OCI-LY7 (cell line): Measurements from ENCODE around the gene IFFO2. TPM values are rescaled to one million over a fixed set of nuclear protein-coding genes. Genes with fewer than 3 reads are reported as not detected.

Experiments
- BruUV-seq: library from RNA; stranded (reverse); fragments of 400-500 nt; replicated peaks from 2 replicates; lab custom pipeline; 2021; lab: Mats Ljungman, UMichigan
- CTCF ChIA-PET: fragments of 300-600 bp; sonication (Branson Sonifier 250); formaldehyde crosslinking; loops from one replicate; lab custom pipeline; 2022; ENCODE audit warnings: antibody characterized with exemption; ENCODE audit not compliant: unreplicated experiment; lab: Charles Lee
- POLR2A ChIA-PET: fragments of 300-600 bp; sonication (Branson Sonifier 250); formaldehyde crosslinking; loops from one replicate; lab custom pipeline; 2022; ENCODE audit warnings: antibody characterized with exemption; lab: Charles Lee
- DNase-seq: peaks from one replicate; pipeline ENCODE4 v3.0.0-alpha.2; 2015; ENCODE audit warnings: low spot score
- H2AFZ ChIP-seq: fragments of 200-600 bp; sonication (generic), shearing (Covaris generic); 2 replicates; pipeline ENCODE4 v1.6.1; 2014; ENCODE audit warnings: mild to moderate bottlenecking, antibody characterized with exemption, low read length, moderate library complexity
- H3K27ac ChIP-seq: fragments of 200-600 bp; sonication (generic); 2 replicates; pipeline ENCODE4 v1.5.1; 2014; ENCODE audit warnings: mixed run types, low read depth, mild to moderate bottlenecking, moderate library complexity, low read length, inconsistent platforms; ENCODE audit not compliant: poor library complexity, severe bottlenecking
- H3K36me3 ChIP-seq: fragments of 200-600 bp; sonication (generic); 2 replicates; pipeline ENCODE4 v1.6.1; 2014; ENCODE audit warnings: mild to moderate bottlenecking, antibody characterized with exemption, low read length, moderate library complexity, mixed read lengths; ENCODE audit not compliant: insufficient read depth
- H3K4me1 ChIP-seq: fragments of 200-600 bp; sonication (generic); 2 replicates; pipeline ENCODE4 v1.5.1; 2014; ENCODE audit warnings: mild to moderate bottlenecking, low read length; ENCODE audit not compliant: insufficient read depth, poor library complexity, severe bottlenecking
- H3K4me2 ChIP-seq: fragments of 200-600 bp; sonication (generic); 2 replicates; pipeline ENCODE4 v1.6.1; 2014; ENCODE audit warnings: mild to moderate bottlenecking, low read length
- H3K4me3 ChIP-seq: fragments of 200-600 bp; sonication (generic); 2 replicates; pipeline ENCODE4 v1.5.1; 2014; ENCODE audit warnings: mild to moderate bottlenecking, low read depth, low read length; ENCODE audit not compliant: poor library complexity, severe bottlenecking
- H3K79me2 ChIP-seq: fragments of 200-600 bp; sonication (generic); 2 replicates; pipeline ENCODE4 v1.6.1; 2016; ENCODE audit warnings: low read depth, mild to moderate bottlenecking, low read length, moderate library complexity, mixed read lengths; ENCODE audit not compliant: insufficient read depth
- H3K9me2 ChIP-seq: fragments of 200-600 bp; sonication (generic); 2 replicates; pipeline ENCODE4 v1.6.1; 2016; ENCODE audit warnings: mild to moderate bottlenecking, low read length, mixed read lengths; ENCODE audit not compliant: insufficient read depth
- H3K9me3 ChIP-seq: fragments of 200-600 bp; sonication (generic); 2 replicates; pipeline ENCODE4 v1.6.1; 2014; ENCODE audit warnings: mild to moderate bottlenecking, mixed run types, low read length, mixed read lengths
- H4K20me1 ChIP-seq: fragments of 200-600 bp; sonication (generic); 2 replicates; pipeline ENCODE4 v1.6.1; 2014; ENCODE audit warnings: mild to moderate bottlenecking, antibody characterized with exemption, low read length, moderate library complexity, mixed read lengths; ENCODE audit not compliant: insufficient read depth
- EZH2phosphoT487 ChIP-seq: fragments of 200-600 bp; sonication (generic); IDR thresholded peaks from 2 replicates; pipeline ENCODE4 v1.6.1; 2018; ENCODE audit warnings: low read depth, borderline replicate concordance, mild to moderate bottlenecking, mixed run types, antibody characterized with exemption, low read length, moderate library complexity, mixed read lengths
- intact Hi-C: fragments of 100-400 bp; cut with micrococcal nuclease; formaldehyde crosslinking; loops from one replicate; pipeline ENCODE4 v1.10.0; 2022; ENCODE audit not compliant: unreplicated experiment
- total RNA-seq, 2 experiments: library from RNA; depleted of rRNA in 1 of 2; stranded (reverse); fragments of >200 nt in 1 of 2; shearing (Covaris generic) in 1 of 2; gene quantifications; 2 replicates each; pipeline ENCODE4 v1.2.3, GENCODE V29; 2014 to 2022
- TF ChIP-seq, protein P1 (sequence below): fragments of 200-600 bp; sonication (generic); conservative IDR thresholded peaks from 2 replicates; pipeline ENCODE4 v1.5.1; 2014; ENCODE audit warnings: mild to moderate bottlenecking, antibody characterized with exemption, low read length, moderate library complexity, mixed read lengths

The IFFO2 gene
- total RNA-seq, 2 experiments from 2014 or later: 0.06 to 0.44 TPM

DNA sequence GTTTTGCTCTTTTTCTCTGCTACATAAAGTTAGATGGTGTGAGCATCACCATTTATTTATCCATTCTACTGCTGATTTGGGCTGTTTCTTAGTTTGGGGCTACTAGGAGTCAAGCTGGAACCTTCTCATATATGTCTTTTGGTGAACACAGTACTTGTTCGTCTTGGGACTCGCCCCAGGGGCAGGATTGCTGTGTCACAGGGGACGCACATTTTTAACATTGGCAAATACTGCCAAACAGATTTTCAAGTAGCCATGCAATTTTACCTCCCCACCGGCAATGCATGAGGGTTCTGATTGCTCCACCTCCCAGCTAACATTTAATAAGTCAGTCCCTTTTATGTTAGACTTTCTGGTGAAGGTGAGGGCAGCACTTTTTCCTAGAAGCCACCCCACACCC lies 7.5 kb upstream of the IFFO2 start:
- BruUV-seq: no TSS peak
- no peaks in the 10 kb centered on the region for H3K9me2 ChIP-seq
- H3K27ac ChIP-seq: no peak overlapping the region
- no peak overlapping the region for H3K4me2 ChIP-seq
- H3K36me3 ChIP-seq: no peaks in the 10 kb centered on the region
- H3K4me1 ChIP-seq: no peaks in the 10 kb centered on the region
- no peak overlapping the region for H3K4me3 ChIP-seq
- ChIA-PET CTCF (no interaction called here), POLR2A (no interaction called here)
- no peak overlapping the region for H2AFZ ChIP-seq
- intact Hi-C loops: no loop called here
- no peaks in the 10 kb centered on the region for H3K9me3 ChIP-seq
- no peaks in the 10 kb centered on the region for H3K79me2 ChIP-seq
- DNase-seq: no peak
- no peak for TF ChIP-seq EZH2phosphoT487
- TF ChIP-seq, protein P1, sequence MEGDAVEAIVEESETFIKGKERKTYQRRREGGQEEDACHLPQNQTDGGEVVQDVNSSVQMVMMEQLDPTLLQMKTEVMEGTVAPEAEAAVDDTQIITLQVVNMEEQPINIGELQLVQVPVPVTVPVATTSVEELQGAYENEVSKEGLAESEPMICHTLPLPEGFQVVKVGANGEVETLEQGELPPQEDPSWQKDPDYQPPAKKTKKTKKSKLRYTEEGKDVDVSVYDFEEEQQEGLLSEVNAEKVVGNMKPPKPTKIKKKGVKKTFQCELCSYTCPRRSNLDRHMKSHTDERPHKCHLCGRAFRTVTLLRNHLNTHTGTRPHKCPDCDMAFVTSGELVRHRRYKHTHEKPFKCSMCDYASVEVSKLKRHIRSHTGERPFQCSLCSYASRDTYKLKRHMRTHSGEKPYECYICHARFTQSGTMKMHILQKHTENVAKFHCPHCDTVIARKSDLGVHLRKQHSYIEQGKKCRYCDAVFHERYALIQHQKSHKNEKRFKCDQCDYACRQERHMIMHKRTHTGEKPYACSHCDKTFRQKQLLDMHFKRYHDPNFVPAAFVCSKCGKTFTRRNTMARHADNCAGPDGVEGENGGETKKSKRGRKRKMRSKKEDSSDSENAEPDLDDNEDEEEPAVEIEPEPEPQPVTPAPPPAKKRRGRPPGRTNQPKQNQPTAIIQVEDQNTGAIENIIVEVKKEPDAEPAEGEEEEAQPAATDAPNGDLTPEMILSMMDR: no peak
- H4K20me1 ChIP-seq: no peaks in the 10 kb centered on the region

DNA sequence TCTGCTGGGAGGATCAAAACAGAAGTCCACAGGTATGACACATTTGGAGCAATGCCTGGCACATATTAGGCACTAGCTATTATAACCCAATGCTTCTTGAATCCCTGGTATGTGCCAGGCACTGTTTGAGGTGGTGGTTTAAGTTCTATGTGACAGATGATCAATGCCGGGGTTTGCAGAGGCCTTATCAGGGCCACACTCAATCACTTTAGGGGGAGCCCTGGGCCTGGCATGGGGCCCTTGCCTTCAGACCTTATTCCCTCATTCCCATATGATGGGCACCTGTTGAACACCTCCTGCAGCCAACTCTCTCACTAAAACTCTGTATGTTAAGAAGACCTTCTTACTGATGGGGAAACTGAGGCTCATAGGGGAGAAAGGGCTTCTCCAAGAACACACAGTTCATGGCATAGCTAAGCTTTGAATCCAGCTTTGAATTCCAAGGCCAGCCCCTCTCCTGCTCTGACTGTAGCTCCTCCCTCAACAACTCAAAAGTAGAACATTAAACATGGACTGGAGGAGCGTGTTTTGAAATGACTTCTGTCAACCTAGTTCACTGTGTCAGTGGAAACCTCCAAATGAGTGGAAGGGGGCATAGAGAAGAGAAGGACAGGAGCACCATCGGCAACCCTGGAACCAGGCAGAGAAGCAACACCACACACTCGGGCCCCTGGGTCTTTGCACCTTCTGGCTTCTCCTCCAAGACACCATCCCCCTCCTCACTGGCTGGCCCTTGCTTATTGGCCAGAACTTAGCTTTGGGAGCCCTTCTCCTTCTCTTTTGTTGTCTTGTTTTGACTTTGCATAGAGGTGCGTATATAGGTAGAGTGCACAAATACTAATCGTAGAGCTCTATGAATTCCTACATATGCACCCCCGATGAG lies 6.6 kb upstream of the IFFO2 start:
- no peaks in the 10 kb centered on the region for H3K9me2 ChIP-seq
- DNase-seq: no peak
- intact Hi-C loops: no loop called here
- no peak overlapping the region for H3K27ac ChIP-seq
- no peak overlapping the region for H3K4me2 ChIP-seq
- no peaks in the 10 kb centered on the region for H3K4me1 ChIP-seq
- no peak overlapping the region for H2AFZ ChIP-seq
- H3K79me2 ChIP-seq: no peaks in the 10 kb centered on the region
- ChIA-PET CTCF (no interaction called here), POLR2A (no interaction called here)
- H3K4me3 ChIP-seq: no peak overlapping the region
- H4K20me1 ChIP-seq: no peaks in the 10 kb centered on the region
- no peaks in the 10 kb centered on the region for H3K9me3 ChIP-seq
- no peaks in the 10 kb centered on the region for H3K36me3 ChIP-seq
- BruUV-seq: no TSS peak
- TF ChIP-seq, protein P1: no peak

DNA sequence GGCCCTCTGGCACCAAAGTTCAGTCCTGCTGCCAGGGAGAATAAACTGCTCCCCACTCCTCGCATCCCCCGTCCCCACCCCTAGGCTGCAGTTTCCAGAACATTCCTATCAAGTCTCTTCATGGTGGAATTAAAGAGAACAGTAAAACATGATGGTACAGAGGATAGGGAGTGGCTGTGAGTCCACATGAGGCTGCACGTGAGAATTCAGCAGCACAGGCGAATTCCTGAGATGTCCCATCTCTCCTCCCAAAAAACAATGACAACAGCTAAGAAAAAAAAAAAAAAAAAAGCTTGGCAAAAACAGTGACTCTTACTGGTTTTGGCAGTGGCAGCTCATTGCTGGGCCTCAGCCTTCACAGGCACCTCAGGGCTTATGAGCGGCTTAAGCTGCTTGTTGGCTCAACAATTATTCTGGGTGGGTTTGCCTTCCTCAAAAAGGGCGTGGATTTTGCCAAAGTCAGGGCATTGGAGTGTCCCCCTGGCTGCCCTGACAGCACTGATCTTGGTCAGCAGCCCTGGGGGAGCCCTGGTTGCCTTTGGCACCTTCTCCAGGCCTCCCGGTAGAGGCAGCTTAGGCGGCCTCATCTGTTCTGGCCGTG lies 5.7 kb upstream of the IFFO2 start:
- Histone ChIP-seq H3K4me1 (peaks cover under 1% of the 10 kb centered on the region), H2AFZ (no peak overlapping the region), H3K79me2 (no peaks in the 10 kb centered on the region), H3K27ac (no peak overlapping the region), H3K9me3 (no peaks in the 10 kb centered on the region), H3K4me3 (no peak overlapping the region), H4K20me1 (no peaks in the 10 kb centered on the region), H3K36me3 (no peaks in the 10 kb centered on the region), H3K4me2 (no peak overlapping the region), H3K9me2 (no peaks in the 10 kb centered on the region)
- intact Hi-C loops: no loop called here
- no TSS peak for BruUV-seq
- POLR2A ChIA-PET: no interaction called here
- CTCF ChIA-PET: no interaction called here
- DNase-seq: no peak
- no peak for TF ChIP-seq EZH2phosphoT487
- TF ChIP-seq, protein P1: no peak
